GM19452 (cell line): ENCODE results near the gene FOXA1.

Experiments
- ATAC-seq: cut with Tn5 transposase; IDR thresholded peaks from one replicate; pipeline ENCODE4 v1.9.1; 2021; ENCODE audit not compliant: unreplicated experiment

The FOXA1 gene

GRCh38 chr14:37602605-37603453 is 7.8 kb upstream of the FOXA1 start:
- no peak for ATAC-seq

GRCh38 chr14:37601865-37602264 is 6.8 kb upstream of the FOXA1 start:
- ATAC-seq, result no peak

- no peak for ATAC-seq
These were observed 6.1 kb upstream of the FOXA1 start for GRCh38 chr14:37600880-37601741.

DNA sequence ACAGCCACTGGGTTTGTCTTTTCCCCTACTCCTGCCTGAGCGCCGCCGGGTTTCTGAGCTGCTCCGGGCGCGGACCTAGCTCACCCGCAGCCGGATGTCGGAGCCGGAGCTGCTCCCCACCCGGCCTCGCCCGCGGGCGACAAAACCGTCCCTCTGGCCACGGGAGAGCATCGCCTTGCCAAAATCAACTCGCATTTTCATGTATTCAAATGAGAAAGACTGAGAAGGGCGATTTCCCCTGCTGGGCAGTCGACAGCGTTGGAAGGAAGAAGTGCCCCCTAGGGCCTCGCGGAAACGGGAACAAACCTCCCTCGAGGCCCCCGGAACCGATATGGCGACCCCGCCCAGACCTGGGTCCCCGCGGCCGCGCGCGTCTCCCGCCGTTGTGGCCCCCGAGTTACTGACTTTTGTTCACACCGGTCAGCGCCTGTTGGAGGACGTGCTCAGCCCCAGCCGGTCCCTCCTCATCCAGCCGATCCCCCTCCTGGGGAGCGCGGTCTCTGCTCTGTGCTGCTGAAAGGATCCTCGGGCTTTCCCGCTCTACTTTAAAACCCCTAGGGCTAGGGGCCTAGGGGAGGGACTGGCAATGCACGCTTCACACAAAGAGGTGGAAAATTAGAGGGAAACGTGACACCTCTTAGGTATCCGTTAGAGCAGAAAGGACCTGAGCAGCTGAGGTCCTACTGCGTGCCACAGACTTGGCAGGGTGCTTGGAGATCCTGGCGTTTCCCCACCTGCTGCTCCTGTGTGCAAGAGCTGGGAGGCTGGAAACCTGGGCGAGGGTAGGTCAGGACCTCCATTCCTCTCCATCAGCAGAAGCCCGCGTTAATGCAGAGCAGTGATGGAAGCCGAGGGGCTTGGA is 4.7 kb upstream of the FOXA1 start:
- no peak for ATAC-seq

DNA sequence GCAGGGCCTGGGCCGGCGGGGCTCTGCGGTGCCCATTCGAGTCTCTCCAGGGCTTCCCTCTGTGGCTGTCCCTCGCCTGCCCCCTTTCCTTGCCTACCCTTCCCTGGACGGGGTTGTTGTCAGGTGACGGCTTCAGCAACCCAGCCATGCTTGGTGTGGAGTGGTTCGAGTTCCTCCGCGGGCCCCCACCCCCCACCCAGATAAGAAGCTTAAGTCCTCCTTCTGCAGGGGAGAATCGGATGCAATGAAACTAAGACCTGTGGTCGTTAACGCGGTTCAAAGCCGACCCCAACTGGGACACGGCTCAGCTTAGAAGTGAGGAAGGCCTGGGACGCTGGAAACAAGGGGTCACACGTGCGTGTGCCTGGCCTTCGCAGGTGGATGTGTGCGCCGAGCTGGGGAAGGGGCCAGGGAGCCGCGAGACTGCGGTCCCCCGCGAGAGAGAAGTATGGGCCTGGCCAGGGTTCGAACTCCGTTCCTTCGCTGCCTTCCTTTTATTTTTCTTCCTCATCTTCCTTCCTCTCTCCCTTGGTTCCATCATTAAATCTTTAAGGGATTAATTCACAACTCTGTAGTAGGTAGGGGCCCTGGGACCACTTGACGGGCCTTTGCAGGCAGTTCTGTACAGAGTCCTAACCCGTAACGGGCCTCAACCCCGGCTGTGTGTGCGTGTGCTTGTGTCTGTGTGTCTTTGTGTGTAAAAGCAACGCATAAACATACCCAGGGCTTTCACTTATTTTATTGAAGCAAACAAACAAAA is 3.9 kb upstream of the FOXA1 start:
- ATAC-seq, result no peak

DNA sequence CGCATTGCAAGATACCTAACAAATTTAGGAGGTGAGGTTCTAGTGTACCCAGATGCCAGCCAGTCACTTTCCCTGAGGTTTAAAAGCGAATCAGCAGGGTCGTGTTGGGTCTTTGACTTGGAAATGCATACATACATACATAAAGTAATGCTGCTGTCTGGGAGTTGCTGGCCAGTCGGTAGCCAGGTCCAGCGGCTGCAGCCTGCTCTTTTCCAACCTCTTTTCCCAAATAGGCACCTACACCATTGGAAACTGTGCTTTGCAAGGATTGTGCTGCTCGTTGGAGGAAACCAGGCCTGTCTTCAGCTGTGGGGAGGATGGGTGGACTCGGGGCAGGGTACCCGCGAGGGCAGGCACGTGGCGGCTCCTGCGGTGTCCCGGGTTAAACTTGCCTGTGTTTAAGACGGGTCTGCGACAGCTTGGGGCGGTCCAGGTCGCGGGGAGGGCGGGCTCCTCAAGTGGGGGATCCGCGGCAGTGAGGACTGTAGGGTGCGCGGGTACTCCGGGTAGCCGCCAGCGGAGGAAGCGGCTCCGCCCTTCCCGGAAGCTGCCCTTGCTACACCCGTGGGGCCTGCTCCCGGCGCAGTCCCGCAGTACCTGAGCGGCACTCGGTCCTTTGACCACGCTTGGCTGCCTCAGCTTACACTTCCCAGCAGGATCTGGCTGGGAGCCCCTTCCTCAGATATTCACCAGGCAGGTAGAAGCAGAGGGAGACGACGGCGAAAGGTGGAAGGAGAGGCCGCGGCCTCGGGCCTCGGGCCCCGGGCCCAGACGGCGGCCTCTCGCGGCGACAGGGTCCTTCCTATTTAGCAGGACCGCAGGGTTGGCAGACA is 3.1 kb upstream of the FOXA1 start:
- no peak for ATAC-seq

DNA sequence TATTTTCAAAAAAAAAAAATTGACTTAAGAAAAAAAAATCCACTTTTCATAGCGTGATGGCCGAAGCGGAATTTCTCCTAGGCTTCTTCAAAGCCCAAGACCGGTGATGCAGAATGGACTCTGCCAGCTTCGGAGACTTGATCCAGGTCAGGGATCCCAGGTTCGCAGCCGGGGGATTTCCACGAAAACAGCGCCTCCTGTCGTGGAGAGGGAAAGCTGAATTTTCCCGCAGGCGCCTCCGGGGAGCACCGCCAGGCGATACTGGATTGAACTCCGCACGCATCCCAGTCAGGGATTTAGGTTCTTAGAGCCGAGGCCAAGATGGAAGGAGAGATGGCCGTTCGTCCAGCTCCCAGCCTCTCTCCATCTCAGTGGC is 2.5 kb upstream of the FOXA1 start:
- ATAC-seq, result no peak

DNA sequence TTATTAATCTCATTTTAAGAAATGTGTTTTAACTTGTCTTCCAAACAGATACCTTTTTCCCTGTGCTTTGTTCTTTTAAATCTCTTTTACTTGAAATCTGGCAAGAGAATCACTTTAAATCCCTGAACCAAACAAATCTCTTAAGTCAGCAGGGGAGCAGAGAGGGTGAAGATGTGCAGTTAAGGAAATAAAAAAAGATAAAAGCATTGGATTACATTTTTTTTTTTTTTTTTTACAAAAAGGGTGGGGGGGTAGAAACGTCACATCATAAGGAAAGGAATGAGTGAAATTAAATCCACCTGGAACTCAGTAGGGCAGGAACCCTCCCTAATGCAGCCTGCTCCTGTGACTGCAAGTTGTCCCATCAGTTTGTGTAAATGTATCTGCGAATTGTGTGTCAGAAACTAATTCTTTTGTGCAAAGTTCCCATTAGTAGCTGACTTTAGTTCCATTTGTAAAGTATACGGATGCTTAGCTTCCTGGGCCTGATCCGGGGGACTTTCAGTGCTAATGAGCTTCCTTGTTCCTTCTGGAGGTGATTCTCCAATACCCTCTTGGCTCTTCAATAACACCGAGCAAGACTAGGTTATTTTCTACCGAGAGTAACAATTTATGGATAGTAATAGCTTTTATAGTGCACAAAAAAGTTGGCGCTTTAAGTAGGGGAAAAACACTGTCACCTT is 1.9 kb upstream of the FOXA1 start:
- ATAC-seq, result no peak

GRCh38 chr14:37595809-37596621 is 966 bp upstream of the FOXA1 start:
- ATAC-seq, result no peak

- no peak for ATAC-seq
These were observed 645 bp downstream of the FOXA1 start for GRCh38 chr14:37594238-37594970.

DNA sequence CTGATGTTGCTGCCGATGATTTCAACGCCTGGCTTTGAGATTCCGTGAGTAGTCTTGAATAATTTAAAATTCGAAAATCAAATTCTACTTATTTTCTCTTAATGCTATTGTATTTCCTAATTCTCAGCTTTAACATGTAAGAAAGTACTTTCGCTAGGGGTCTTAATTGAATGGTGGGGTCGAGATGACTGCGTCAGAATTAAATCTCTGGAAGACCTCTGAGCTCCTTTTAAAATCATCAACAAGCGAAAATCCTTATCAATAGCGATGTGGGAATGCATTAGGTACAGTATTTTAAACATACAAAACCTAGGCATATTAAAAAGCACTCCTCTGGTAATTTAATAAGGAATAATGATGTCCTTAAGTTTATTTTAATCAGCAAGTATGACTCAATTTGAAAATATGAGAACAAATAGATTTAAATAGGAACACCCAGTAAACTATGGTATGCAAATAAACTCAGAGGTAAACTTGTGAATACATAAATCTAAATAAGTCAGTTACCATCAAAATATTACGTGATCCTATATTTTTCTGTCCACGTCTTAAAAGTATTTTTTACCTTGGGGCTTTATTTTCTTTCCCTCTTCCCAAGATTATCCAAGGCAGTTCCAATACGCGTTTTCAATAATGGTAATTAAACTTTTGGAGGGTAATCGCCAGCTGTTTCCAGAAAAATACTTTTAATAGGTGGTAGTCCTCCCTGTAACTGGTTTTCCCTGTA is 1.4 kb downstream of the FOXA1 start:
- ATAC-seq, result no peak

DNA sequence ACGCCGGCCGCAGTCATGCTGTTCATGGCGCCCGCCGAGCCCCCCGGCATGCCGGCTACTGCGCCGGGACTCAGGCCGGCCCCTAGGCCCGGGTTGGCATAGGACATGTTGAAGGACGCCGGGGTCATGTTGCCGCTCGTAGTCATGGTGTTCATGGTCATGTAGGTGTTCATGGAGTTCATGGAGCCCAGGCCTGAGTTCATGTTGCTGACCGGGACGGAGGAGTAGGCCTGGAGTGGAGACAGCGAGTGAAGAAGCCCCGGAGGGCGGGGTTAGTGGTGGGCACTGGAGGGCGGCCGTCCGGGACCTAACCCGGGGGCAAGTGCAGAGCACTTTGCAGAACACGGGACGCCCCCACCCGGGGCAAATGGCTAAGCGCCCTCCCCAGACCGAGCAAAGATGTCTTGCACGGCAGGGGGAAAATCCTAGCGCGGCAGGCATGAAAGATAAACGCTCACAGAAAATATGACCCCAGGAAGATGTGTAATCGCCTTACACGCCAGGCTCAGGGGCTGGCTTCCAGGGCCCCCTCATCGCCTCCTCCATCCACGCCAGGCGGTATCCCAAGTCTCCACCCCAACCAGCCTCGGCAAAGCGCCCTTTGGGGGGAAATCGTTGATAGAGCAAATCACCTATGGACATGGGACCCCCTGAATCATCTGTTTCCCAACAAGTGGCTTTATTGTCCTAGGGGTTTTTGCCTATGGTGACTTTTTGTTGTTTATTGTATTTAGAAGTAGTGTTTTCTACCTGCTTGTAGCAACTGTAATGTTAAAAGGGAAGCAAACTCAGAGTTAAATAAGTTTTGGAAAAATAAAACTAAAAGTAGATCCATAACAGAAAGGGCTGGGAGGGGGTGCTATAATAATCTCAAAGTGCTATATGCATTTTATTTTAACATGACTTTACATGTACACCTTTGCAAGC is 2.3 kb downstream of the FOXA1 start:
- ATAC-seq, result no peak

DNA sequence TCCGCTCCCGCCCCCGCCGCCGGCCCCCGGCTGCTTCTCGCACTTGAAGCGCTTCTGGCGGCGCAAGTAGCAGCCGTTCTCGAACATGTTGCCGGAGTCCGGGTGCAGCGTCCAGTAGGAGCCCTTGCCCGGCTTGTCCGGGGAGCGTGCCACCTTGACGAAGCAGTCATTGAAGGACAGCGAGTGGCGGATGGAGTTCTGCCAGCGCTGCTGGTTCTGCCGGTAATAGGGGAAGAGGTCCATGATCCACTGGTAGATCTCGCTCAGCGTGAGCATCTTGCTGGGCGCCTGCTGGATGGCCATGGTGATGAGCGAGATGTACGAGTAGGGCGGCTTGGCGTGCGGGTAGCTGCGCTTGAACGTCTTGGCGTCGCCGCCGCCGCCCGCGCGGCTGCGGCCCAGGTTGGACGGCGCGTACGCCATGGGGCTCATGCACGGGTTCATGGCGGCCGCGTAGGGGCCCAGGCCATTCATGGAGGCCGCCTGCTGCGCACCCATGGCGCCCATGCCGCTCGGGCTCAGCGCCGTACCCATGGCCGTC is 3.0 kb downstream of the FOXA1 start:
- ATAC-seq, result no peak

- no peak for ATAC-seq
These were observed 3.6 kb downstream of the FOXA1 start for GRCh38 chr14:37591311-37591940.
